GM19452 (cell line): ENCODE data around the gene TEX50.
"Not testable (repeated sequence)": the region's sequence is repeated elsewhere in the genome, so short reads cannot be mapped to it uniquely, and the experiment has no call there.

Source experiments
- ATAC-seq: cut with Tn5 transposase; IDR thresholded peaks from one replicate; pipeline ENCODE4 v1.9.1; 2021; ENCODE audit not compliant: unreplicated experiment

TEX50 gene

DNA sequence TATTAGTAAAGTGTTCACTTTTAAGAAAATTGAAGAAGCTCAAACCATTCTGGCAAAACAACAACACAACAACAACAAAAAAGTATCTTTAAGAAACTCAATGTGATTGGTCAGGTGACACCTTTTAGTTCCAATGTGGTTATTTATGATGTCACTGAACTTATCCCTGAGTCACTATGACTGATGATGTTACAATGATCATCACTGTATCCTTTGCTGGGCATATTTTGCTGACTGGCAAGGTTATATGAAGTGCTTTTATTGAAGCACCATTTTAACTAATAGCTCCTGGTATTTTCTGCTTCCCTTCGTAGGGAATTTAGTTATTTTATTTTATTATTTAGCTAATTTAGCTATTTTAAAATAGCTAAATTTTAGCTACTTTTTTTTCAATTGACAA lies at the start of gene TEX50:
Gene TEX50 (plus strand): TSS at position 223 of the 400 bp plus-strand sequence. CDS start 184 bp downstream, outside the sequence.
- no peak for ATAC-seq

DNA sequence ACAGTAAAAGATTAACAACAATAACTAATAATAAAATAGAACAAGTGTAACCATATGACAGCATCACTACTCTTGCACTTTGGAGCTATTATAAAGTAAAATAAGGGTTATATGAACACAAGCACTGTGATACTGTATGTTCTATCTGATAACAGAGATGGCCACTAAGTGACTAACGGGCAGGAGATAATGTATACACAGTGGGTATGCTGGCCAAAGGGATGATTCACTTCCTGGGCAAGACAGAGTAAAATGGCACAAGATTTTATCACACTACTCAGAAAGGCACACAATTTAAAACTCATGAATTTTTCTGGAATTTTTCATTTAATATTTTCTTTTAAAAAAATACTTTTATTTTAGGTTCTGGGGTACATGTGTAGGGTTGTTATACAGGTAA lies 44.6 kb upstream of the TEX50 start:
- no peak for ATAC-seq

DNA sequence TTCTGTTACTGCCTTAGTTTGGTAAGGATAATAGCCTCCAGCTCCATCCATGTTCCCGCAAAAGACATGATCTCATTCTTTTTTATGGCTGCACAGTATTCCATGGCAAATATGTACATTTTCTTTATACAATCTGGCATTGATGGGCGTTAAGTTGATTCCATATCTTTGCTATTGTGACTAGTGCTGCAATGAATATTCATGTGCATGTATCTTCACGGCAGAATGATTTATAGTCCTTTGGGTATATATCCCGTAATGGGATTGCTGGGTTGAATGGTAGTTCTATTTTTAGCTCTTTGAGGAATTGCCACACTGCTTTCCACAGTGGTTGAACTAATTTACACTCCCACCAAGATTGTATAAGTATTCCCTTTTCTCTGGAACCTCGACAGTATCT lies 44.0 kb upstream of the TEX50 start:
- not testable (repeated sequence) for ATAC-seq

DNA sequence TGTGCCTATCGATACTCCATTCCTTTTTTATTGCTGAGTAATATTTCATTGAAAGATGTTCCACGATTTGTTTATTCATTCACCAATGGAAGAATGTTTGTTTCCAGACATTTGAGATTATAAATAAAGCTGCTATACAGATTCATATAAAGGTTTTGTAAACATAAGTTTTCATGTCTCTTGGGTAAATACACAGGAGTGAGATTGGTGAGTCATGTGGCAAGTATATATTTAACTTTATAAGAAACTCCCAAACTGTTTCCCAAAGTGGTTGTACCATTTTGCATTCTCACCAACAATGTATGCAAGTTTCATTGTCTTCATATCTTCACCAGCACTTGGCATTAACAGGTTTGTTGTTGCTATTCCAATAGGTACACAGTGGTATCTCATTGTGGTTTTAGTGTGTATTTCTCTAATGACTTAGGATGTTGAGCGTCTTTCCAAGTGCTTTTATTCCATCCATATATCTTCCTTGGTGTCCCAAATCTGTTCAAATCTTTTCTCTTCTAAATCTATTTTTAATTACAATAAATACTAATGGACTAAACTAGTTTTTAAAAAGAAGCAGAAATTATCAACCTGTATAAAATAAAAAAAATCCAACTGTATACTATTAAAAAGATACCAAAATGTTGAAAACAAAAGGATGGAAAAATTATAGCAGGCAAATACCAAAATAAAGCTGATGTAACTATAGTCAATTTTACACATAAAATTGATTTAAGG lies 38.9 kb upstream of the TEX50 start:
- no peak for ATAC-seq

- ATAC-seq: peak; percentile 58
Measured at GRCh38 chr1:173601588-173601987, 33.5 kb upstream of the TEX50 start.

DNA sequence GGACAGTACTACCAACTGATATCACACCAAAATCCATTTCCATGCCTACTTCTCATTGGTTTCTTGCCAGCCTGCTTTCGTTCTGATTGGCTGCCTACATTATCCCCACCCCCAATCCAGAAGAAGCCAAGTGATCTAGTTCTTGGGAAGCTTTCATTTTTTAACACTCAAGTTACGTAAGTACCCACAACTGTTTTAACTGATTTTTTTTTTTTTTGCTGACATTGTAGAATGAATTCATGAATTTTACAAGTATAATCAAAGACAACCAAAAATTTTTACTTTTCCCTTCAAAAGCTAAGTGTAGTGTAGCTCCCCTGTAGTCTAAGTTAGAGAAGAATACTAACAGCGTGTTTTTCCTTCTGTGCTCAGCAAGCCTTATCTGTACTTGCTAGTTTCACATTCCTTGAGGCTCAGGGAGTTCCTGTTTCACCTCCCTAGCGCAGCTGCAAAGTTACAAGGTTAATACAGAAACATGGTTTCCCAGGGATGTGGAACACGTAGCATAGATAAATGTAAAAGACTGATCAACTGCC lies 32.0 kb upstream of the TEX50 start, which contains the start of gene SLC9C2:
Gene SLC9C2 (minus strand): TSS at position 17 of the 536 bp plus-strand sequence. CDS start 1,296 bp downstream, outside the sequence.
- no peak for ATAC-seq

DNA sequence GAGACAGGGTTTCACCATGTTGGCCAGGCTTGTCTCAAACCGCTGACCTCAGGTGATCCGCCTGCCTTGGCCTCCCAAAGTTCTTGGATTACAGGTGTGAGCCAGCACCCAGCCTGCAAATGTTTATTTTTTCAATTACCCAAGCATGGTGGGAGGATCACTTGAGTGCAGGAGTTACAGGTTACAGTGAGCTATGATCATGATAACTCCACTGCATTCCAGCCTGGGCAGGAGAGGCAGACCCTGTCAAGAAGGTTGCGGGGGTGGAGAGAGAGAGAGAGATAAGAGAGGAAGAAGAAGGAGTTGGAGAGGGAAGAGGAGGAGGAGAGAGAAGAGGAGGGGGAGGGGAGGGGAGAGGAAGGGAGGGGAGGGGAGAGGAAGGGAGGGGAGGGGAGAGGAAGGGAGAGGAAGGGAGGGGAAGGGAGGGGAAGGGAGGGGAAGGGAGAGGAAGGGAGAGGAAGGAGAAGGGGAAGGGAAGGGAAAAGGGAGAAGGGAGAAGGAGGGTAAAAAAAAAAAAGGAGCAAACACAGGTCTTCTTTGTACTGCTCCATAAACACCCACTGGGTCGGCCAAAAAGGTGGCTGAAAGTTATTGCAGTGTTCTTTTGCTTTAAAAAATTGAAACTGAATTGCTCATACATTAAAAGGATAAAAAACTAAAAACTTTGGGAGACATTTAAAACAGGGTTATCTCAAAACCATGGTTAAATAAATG lies 26.5 kb upstream of the TEX50 start:
- no peak for ATAC-seq

- ATAC-seq: not testable (repeated sequence)
Measured at GRCh38 chr1:173613086-173613485, 22.1 kb upstream of the TEX50 start.

DNA sequence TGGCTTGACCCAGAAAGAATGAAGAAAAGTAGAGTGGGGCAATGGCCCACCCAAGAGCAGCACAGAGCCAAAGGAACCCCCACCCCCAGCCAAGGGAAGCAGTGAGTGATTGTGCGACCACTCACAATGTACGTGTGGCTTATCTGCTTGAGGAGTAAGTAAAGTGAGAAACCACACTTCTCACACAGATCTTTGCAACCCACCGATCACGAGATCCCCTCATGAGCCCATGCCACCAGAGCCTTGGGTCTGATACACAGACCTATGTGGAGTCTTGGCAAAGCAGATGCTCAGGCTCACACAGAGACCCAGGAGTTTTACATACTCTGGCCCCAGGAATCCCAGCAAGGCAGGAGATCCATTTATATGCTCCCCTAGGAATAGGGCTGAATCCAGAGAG lies 18.3 kb upstream of the TEX50 start:
- ATAC-seq: no peak

DNA sequence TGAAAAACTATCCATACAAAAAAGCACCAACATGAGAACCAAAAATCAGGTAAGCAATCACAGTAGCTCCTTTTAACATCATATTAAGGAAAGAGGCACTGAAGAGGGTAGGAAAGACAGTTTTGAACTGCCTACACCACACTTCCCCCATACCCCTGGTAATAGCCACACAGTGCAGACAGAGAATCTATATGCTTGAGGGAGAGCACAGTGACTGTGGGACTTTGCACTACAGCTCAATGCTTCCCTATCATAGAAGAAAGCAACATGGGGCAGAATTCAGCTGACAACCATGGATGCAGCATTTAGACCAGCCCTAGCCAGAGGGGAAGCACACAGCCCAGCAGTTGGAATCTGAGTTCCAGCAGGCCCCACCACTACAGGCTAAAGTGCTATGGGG lies 7.9 kb upstream of the TEX50 start:
- no peak for ATAC-seq

GRCh38 chr1:173628888-173629287 lies 6.2 kb upstream of the TEX50 start:
- no peak for ATAC-seq

- not testable (repeated sequence) for ATAC-seq
Measured at GRCh38 chr1:173637236-173638042, 2.3 kb downstream of the TEX50 start.

DNA sequence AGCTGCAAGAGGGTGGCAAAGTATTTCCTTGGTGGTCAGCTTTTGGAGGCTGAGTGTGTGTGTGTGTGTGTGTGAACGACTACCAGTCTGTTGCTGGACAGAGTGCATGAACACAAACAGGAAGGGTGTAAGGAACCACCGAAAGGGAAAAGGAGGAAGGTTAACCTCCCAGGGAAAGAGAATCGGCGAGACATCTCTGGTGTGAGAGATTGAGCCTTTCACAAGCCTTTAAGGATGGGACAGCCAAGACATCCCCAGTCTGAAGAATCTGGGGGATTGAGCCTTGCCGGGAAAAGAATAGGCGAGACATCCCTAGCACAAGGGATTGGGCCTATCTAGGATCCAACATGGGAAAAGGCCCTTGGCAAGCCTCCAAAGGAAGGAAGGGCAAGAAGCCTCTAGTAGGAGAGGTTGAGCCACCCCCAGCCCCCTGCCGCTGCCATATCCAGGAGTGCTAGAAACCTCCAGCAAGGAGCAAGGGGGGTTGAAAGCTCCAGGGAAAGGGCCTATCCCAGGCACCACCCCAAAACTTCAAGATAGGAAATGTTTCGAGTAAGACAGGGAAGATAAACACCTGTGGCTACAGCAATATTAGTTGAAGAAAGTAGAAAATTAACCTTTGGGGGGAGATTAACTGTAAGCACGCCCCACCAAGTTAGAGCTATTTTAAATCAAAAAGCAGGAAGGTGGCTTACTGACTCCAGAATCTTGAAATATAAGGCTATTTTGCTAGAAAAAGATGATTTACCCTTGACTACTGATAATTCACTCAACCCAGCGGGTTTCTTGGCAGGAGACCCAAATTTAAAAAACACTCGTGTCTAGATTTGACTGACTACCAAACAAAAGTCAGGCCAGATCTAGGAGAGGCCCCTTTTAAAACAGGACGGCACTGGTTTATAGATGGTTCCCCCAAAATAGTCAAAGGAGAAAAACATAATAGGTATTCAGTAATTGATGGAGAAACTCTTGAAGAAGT lies 3.2 kb downstream of the TEX50 start:
- no peak for ATAC-seq

DNA sequence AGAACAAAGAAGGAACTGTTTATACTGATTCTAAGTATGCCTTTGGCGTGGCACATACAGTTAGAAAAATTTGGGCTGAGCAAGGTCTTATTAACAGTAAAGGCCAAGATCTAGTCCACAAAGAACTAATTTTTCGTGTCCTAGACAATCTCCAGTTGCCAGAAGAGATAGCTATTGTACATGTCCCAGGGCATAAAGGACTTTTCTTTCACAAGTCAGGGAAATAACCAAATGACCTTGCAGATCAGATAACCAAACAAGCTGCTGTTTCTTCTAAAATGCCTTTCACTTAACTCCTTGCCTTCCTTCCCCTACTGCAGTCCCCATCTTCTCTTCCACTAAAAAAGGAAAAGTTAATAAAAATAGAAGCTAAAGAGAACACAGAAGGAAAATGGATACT lies 4.0 kb downstream of the TEX50 start:
- no peak for ATAC-seq

DNA sequence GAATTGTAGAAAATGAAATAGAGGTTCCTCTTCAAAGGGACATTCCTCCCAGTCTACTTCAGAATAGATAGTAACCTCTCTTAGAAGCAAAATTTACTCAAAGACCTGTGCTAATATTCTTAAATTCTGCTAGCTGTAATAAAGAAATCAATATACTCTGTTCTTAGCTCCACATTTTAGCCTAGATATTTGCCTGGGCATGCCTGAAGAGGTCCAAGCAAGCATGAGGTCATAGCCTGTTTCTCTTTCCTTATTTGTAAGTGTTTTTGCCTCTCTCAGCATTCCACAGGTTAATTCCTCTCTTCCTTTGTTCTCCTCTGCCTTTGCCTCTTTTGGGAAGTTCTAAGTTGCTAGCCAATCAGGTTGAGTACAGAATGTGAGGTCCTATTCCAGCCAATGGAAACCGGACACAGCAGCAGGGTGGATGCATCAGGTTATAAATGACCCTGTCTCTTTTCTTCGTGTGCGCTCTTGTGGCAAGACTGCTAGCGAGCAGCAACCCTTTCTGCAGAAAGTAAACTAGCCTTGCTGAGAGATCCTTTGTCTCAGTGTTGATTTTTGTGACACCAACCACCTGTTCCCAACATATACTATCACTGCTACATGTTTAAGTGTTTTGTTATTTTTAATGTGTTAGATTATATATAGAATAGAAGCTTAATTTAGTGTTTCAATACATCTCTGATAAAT lies 7.5 kb downstream of the TEX50 start:
- not testable (repeated sequence) for ATAC-seq

- no peak for ATAC-seq
Measured at GRCh38 chr1:173646656-173647055, 11.5 kb downstream of the TEX50 start.

DNA sequence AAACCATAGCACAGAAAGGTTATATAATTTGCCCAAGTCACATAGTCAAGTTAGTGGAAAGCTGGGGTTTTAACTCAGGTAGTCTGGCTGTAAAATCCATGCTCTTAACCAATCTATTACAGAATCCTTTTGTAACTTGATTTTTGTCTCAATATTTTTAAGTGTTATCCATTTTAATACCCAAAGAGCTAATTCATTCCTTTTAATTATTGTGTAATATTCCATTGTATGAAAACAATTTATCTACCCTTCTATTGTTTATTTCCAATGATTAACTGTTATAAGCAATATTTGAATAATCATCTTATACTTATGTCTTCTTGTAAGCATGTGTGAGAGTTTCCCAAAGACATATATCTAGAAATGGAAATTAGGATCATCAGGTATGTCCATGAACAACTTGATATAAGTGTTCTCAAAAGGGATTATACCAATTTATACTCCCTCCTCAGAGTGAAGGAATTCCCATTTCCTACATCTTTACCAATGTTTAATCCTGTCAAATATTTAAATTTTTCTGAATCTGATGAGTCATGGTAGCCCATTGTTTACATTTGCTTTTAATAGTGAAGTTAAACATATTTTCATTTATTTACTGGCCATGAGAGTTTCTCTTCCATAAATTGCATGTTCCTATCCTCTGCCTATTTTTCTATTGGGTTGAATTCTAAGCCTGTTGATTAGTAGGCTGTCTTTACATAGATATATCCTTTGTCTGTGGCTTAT lies 13.9 kb downstream of the TEX50 start:
- ATAC-seq: no peak

DNA sequence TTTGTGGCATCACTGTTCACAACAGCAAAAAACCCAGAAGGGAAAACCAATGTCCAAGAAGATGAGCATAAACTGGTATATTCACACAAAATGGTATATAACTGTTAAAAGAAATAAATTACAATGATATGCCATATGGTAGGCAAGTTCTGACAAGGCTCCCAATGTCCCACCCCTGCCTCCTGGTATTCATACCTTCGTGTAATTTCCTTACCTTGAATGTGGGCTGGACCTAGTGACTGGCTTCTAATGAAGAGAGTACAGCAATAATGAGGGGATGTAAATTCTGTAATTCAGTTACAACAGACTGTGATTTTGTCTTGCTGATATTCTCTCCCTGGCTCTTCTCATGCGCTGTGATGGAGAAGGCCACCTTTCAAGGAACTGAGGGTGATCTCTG lies 25.2 kb downstream of the TEX50 start:
- ATAC-seq: no peak

- ATAC-seq: no peak
Measured at GRCh38 chr1:173661271-173661670, 26.1 kb downstream of the TEX50 start.
